CD4-positive, alpha-beta T cell treated with Interleukin-4 for 4 hours (primary cell): ENCODE measurements around the gene RALGAPA1.
A peak's percentile ranks its signal among the peaks of the same experiment; 100 is the strongest.
"Not testable (repeated sequence)": the region's sequence is repeated elsewhere in the genome, so short reads cannot be mapped to it uniquely, and the experiment has no call there.

Experiments used
- DNase-seq: peaks from one replicate; pipeline ENCODE4 v3.0.0-alpha.2; 2020

Gene RALGAPA1

GRCh38 chr14:35808638-35809563 is at the start of gene RALGAPA1:
Gene RALGAPA1 (minus strand): TSS chr14:35809295. CDS start chr14:35808835, 460 bp downstream.
- peak; percentile 96 for DNase-seq

GRCh38 chr14:35858521-35859209 is 49.6 kb upstream of the RALGAPA1 start:
- DNase-seq = no peak

GRCh38 chr14:35855876-35856481 is 46.9 kb upstream of the RALGAPA1 start:
- DNase-seq = no peak

GRCh38 chr14:35854696-35855270 is 45.7 kb upstream of the RALGAPA1 start:
- DNase-seq = no peak

GRCh38 chr14:35853225-35853624 is 44.1 kb upstream of the RALGAPA1 start:
- no peak for DNase-seq

- DNase-seq = no peak
Measured at GRCh38 chr14:35851823-35852222, 42.7 kb upstream of the RALGAPA1 start.

- no peak for DNase-seq
Measured at GRCh38 chr14:35849122-35849521, 40.0 kb upstream of the RALGAPA1 start.

- no peak for DNase-seq
Measured at GRCh38 chr14:35847636-35848035, 38.5 kb upstream of the RALGAPA1 start.

- DNase-seq = no peak
Measured at GRCh38 chr14:35844494-35844893, 35.4 kb upstream of the RALGAPA1 start.

GRCh38 chr14:35842245-35842644 is 33.1 kb upstream of the RALGAPA1 start:
- not testable (repeated sequence) for DNase-seq

GRCh38 chr14:35841704-35842103 is 32.6 kb upstream of the RALGAPA1 start:
- DNase-seq = not testable (repeated sequence)

GRCh38 chr14:35835208-35835982 is 26.3 kb upstream of the RALGAPA1 start:
- no peak for DNase-seq

GRCh38 chr14:35829449-35829848 is 20.4 kb upstream of the RALGAPA1 start:
- DNase-seq = no peak

- no peak for DNase-seq
Measured at GRCh38 chr14:35827678-35828472, 18.8 kb upstream of the RALGAPA1 start.

GRCh38 chr14:35826952-35827416 is 17.9 kb upstream of the RALGAPA1 start:
- DNase-seq = no peak

GRCh38 chr14:35826218-35826951 is 17.3 kb upstream of the RALGAPA1 start, which contains the start of gene BRMS1L:
Gene BRMS1L (plus strand): TSS chr14:35826338. CDS start chr14:35826517, 179 bp downstream.
- peak; percentile 96 for DNase-seq

GRCh38 chr14:35825968-35826217 is 16.8 kb upstream of the RALGAPA1 start:
- DNase-seq = no peak

- DNase-seq = not testable (repeated sequence)
Measured at GRCh38 chr14:35824446-35825165, 15.5 kb upstream of the RALGAPA1 start.

- no peak for DNase-seq
Measured at GRCh38 chr14:35822501-35822900, 13.4 kb upstream of the RALGAPA1 start.
